Stimulated activated CD4-positive, alpha-beta T cell treated with anti-CD3 and anti-CD28 coated beads, Interleukin-12 subunit alpha, Interleukin-12 subunit beta, amount 100 ng/mL, for 24 hours (primary cell): ENCODE measurements around the gene HAL.
A peak's percentile ranks its signal among the peaks of the same experiment; 100 is the strongest.
"Not testable (repeated sequence)": the region's sequence is repeated elsewhere in the genome, so short reads cannot be mapped to it uniquely, and the experiment has no call there.

Experiments
- DNase-seq, 2 experiments: peaks; one replicate each; pipeline ENCODE4 v3.0.0-alpha.2; 2020; ENCODE audit warnings: low read depth in 2 of 2

HAL gene

GRCh38 chr12:95976416-95976832 is 19.7 kb downstream of the HAL start:
- DNase-seq: no peak

- DNase-seq: no peak
Measured at GRCh38 chr12:95975491-95975890, 20.7 kb downstream of the HAL start.

GRCh38 chr12:95974358-95974757 is 21.8 kb downstream of the HAL start:
- no peak for DNase-seq

GRCh38 chr12:95972832-95973456 is 23.2 kb downstream of the HAL start:
- DNase-seq: no peak

GRCh38 chr12:95970905-95971304 is 25.2 kb downstream of the HAL start:
- DNase-seq: no peak

- DNase-seq: not testable (repeated sequence)
Measured at GRCh38 chr12:95969116-95969515, 27.0 kb downstream of the HAL start.

- no peak for DNase-seq
Measured at GRCh38 chr12:95967301-95967700, 28.8 kb downstream of the HAL start.

- DNase-seq: no peak
Measured at GRCh38 chr12:95966287-95966870, 29.8 kb downstream of the HAL start.

- DNase-seq: no peak
Measured at GRCh38 chr12:95963096-95963495, 33.0 kb downstream of the HAL start.

- no peak for DNase-seq
Measured at GRCh38 chr12:95962222-95962621, 33.9 kb downstream of the HAL start.

- DNase-seq: no peak
Measured at GRCh38 chr12:95960241-95960640, 35.9 kb downstream of the HAL start.

GRCh38 chr12:95959107-95959506 is 37.0 kb downstream of the HAL start:
- no peak for DNase-seq

- no peak for DNase-seq
Measured at GRCh38 chr12:95956557-95957145, 39.5 kb downstream of the HAL start.

GRCh38 chr12:95955549-95956159 is 40.5 kb downstream of the HAL start:
- no peak for DNase-seq

GRCh38 chr12:95953000-95953399 is 43.1 kb downstream of the HAL start:
- DNase-seq: no peak

- DNase-seq: no peak
Measured at GRCh38 chr12:95951515-95951914, 44.6 kb downstream of the HAL start.

GRCh38 chr12:95949477-95950206 is 46.5 kb downstream of the HAL start:
- no peak for DNase-seq

- DNase-seq: no peak
Measured at GRCh38 chr12:95944108-95944704, 51.9 kb downstream of the HAL start.

GRCh38 chr12:95943330-95943842 is 52.8 kb downstream of the HAL start, which contains the start of gene AMDHD1:
TSS of gene AMDHD1 (plus strand) at chr12:95943331. CDS start at chr12:95943399, 68 bp downstream.
- DNase-seq: peak; percentile 35 to 48

- DNase-seq: peak; percentile 76 to 80
Measured at GRCh38 chr12:95942524-95943329, 53.4 kb downstream of the HAL start, which contains the start of gene CCDC38. TSS of gene CCDC38 (minus strand) at chr12:95942614. CDS start at chr12:95936509, 6,105 bp downstream.
